Measurements from ENCODE around the gene WDR81.

WDR81 gene

DNA sequence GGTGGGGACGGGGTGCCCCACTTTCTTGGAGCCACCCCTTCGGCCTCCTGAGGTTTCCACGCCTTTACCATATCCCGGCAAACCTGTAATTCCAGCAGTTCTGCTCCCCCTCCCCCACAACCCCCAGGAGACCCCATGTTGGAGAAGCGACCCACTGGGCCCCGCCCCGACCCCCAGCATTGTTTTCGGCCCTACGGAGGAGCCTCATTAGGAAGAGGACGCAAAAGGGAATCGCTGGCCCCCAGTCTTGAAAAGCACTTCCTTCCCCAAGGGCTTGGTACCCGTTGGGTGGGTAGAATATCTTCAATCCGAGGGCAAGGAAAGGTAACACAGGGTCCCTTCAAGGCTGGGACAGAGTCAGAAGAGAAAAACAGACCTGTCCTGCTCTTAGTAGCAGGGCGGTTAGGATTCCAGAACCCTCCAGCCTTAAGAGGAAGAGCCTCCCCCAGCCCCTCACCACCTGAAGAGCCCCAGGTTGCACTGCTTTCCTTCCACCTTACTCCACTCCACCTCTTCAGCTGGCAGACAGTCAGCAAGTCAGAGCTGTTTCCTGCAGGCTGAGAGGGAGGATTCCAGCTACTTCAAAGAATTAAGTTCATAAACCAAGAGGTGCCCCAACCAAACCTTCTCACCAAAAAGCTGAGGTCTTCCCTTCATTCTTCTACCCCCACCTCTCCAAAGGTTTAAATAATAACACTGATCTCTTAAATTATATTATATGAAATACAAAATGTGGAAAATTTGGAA, 13.5 kb upstream of the WDR81 start:
- H3K9ac ChIP-seq (ENCODE audit: insufficient read length), result peak overlapping the region; percentile 82

DNA sequence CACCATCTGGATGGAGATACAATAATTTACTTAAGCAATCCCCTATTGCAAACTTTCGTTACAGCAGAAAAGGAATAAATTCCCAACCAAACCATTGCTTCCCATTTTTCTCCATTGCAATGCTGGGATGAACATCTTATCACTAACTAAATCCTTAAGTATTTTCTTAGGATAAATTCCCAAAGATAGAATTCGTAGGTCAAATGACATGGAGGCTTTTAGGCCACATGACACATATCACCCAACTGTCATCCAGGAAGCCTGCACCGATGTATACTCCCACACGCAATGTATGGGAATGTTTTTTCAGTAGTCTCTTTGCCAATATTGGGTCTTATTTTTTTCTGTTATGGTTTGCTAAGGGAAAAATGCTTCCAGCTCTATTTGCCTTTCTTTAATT, 12.7 kb upstream of the WDR81 start:
- Histone ChIP-seq H3K27ac (peak overlapping the region; percentile 76), H3K9ac (ENCODE audit: insufficient read length) (no peak overlapping the region), H3K9me3 (ENCODE audit: low read depth, low read length) (no peaks in the 10 kb centered on the region), H3K4me3 (no peak overlapping the region), H3K36me3 (ENCODE audit: insufficient read depth, low read length) (no peaks in the 10 kb centered on the region)
- DNase-seq (ENCODE audit: low read depth, low spot score), result no peak
- TF ChIP-seq POLR2AphosphoS5 (IDR thresholded peaks at IDR 0.05; ENCODE audit: borderline replicate concordance, low read depth, low read length), result no peak
- no peak for TF ChIP-seq EZH2 (IDR thresholded peaks at IDR 0.05)
- TF ChIP-seq FOXP2 (optimal IDR thresholded peaks at IDR 0.05; ENCODE audit: control extremely low read depth, extremely low read length, insufficient read depth), result no peak

More for the DNA sequence above, 13.5 kb upstream of the WDR81 start:
- no peaks in the 10 kb centered on the region for H3K9me3 ChIP-seq (ENCODE audit: low read depth, low read length)
- DNase-seq (ENCODE audit: low read depth, low spot score), result no peak
- peak overlapping the region; percentile 76 for H3K27ac ChIP-seq
- H3K36me3 ChIP-seq (ENCODE audit: insufficient read depth, low read length), result no peaks in the 10 kb centered on the region
- H3K4me3 ChIP-seq, result peak overlapping the region; percentile 90
- TF ChIP-seq EZH2 (IDR thresholded peaks at IDR 0.05) (no peak), POLR2AphosphoS5 (IDR thresholded peaks at IDR 0.05; ENCODE audit: borderline replicate concordance, low read depth, low read length) (no peak), FOXP2 (optimal IDR thresholded peaks at IDR 0.05; ENCODE audit: control extremely low read depth, extremely low read length, insufficient read depth) (no peak)

DNA sequence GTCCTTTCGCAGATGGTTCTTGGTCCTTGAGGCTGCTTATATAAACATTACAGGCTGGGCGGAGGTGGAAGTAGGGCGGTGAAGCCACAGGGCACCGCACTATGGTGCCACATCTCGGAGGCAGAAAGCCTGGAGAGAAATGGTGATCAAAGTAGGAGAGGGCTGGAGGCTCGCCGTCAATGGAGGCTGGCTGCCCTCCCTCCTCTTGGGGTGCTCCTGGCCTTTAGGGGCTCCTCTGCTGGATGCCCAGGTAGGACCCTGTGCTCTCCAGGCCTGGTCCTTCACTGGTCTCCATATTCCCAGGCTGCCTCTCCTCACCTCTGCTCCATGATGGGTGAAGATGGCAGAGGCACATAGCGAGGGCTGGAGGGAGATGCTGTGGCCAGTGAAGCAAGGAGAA, 12.2 kb upstream of the WDR81 start:
- H3K27ac ChIP-seq, result peak overlapping the region; percentile 97
- no peak for DNase-seq (ENCODE audit: low read depth, low spot score)
- no peak overlapping the region for H3K9ac ChIP-seq (ENCODE audit: insufficient read length)
- no peak overlapping the region for H3K4me3 ChIP-seq
- no peak for TF ChIP-seq FOXP2 (optimal IDR thresholded peaks at IDR 0.05; ENCODE audit: control extremely low read depth, extremely low read length, insufficient read depth)
- TF ChIP-seq EZH2 (IDR thresholded peaks at IDR 0.05), result no peak
- no peak for TF ChIP-seq POLR2AphosphoS5 (IDR thresholded peaks at IDR 0.05; ENCODE audit: borderline replicate concordance, low read depth, low read length)
- no peaks in the 10 kb centered on the region for H3K36me3 ChIP-seq (ENCODE audit: insufficient read depth, low read length)
- H3K9me3 ChIP-seq (ENCODE audit: low read depth, low read length), result no peaks in the 10 kb centered on the region

DNA sequence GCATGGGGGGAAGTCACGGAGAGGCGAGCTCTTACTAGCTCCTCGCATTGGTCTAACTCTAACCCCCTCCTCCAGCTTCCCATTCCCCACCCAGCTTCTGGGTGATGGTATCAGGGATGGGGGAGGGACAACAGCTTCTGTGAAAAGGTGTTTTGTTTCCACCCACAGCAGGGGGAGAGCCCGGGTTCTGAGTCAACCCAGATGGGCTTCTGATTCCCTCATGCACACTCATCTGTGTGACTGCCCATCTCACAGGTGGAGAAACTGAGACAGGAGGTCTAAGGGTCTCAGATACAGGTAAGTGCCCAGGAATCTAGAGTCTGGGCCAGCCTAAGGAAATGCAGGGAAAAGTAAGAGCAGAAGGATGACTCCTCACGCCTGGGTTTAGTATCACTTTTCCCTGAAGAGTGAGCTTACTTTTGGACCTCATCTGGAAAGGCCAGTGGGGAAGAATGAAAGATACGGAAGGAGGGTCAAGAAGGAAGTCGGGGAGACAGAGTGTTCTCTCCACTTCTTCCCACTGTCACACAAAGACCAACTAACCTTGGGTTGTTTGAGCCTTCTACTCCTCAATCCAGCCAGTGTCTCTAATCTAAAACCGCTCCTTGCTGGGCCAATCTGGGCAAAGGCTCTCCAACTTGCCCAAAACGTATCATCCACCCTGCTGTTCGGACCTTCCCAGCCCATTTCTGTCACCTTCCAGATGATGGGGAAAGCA, 11.2 kb upstream of the WDR81 start:
- H3K9ac ChIP-seq (ENCODE audit: insufficient read length), result no peak overlapping the region
- no peak for TF ChIP-seq FOXP2 (optimal IDR thresholded peaks at IDR 0.05; ENCODE audit: control extremely low read depth, extremely low read length, insufficient read depth)
- TF ChIP-seq POLR2AphosphoS5 (IDR thresholded peaks at IDR 0.05; ENCODE audit: borderline replicate concordance, low read depth, low read length), result no peak
- no peak for TF ChIP-seq EZH2 (IDR thresholded peaks at IDR 0.05)
- H3K27ac ChIP-seq, result peak overlapping the region; percentile 97
- peak overlapping the region; percentile 93; the same call in 1 of the 2 replicates for H3K4me3 ChIP-seq
- no peaks in the 10 kb centered on the region for H3K9me3 ChIP-seq (ENCODE audit: low read depth, low read length)
- no peaks in the 10 kb centered on the region for H3K36me3 ChIP-seq (ENCODE audit: insufficient read depth, low read length)
- DNase-seq (ENCODE audit: low read depth, low spot score), result no peak

DNA sequence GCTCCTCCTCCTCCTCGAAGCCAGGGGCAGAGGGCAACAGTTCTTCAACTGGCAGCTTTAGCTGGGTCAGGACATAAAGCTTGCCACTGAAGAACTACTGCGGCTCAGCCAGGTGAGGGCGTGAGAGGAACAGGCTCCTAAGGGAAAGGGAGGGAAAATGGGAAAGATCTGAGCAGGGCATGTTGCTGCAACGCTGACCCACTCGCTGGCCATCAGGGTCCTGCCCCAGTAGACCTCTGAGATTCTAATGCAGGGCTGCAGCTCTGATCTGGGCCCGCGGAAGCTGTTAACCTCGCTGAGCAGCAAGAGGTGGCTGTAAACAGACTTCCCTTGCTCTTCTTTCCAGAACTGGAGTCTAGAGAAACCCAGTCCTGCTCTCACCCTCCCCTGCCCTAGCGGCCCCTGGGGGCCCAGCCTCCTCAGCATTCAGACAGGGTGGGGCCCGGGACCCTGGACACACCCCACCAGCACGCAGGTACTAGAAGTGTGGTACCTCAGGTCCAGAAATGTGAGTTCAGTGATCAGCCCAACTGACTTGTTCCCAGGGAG, 10.6 kb upstream of the WDR81 start:
- peak overlapping the region; percentile 97 for H3K27ac ChIP-seq
- no peaks in the 10 kb centered on the region for H3K9me3 ChIP-seq (ENCODE audit: low read depth, low read length)
- H3K9ac ChIP-seq (ENCODE audit: insufficient read length), result peak overlapping the region; percentile 82
- H3K4me3 ChIP-seq, result peak overlapping the region; percentile 93
- no peaks in the 10 kb centered on the region for H3K36me3 ChIP-seq (ENCODE audit: insufficient read depth, low read length)
- no peak for DNase-seq (ENCODE audit: low read depth, low spot score)
- TF ChIP-seq POLR2AphosphoS5 (IDR thresholded peaks at IDR 0.05; ENCODE audit: borderline replicate concordance, low read depth, low read length) (no peak), FOXP2 (optimal IDR thresholded peaks at IDR 0.05; ENCODE audit: control extremely low read depth, extremely low read length, insufficient read depth) (no peak), EZH2 (IDR thresholded peaks at IDR 0.05) (no peak)

DNA sequence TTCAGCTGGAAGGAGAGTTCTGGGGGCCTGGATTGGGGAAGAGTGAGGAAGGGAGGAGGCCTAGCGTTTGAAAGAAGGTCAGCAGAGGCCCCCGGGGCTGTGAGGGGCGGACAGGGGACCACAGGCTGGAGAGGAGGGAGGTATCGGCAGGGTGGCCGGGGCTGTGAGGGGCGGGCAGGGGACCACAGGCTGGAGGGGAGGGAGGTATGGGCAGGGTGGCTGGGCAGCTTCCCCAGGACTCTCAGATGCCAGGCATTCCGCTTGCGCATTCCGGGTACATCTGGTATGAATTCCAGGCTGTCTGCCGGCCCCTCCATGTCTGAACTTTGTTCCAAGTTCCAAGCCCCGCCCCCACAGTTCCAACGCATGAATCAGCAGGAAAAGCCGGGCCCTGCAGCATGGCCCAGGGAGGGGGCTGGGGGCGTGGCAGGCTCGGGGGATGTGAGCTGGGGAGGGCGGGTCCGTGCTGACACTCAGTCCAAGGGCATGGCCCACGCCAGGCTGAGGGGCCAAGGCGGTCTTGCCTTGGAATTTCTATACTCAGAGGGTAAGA, 10.0 kb upstream of the WDR81 start:
- H3K4me3 ChIP-seq, result peak overlapping the region; percentile 93
- no peaks in the 10 kb centered on the region for H3K36me3 ChIP-seq (ENCODE audit: insufficient read depth, low read length)
- no peak for TF ChIP-seq EZH2 (IDR thresholded peaks at IDR 0.05)
- no peak for TF ChIP-seq POLR2AphosphoS5 (IDR thresholded peaks at IDR 0.05; ENCODE audit: borderline replicate concordance, low read depth, low read length)
- no peak for TF ChIP-seq FOXP2 (optimal IDR thresholded peaks at IDR 0.05; ENCODE audit: control extremely low read depth, extremely low read length, insufficient read depth)
- DNase-seq (ENCODE audit: low read depth, low spot score), result no peak
- no peaks in the 10 kb centered on the region for H3K9me3 ChIP-seq (ENCODE audit: low read depth, low read length)
- peak overlapping the region; percentile 82 for H3K9ac ChIP-seq (ENCODE audit: insufficient read length)
- H3K27ac ChIP-seq, result peak overlapping the region; percentile 97

DNA sequence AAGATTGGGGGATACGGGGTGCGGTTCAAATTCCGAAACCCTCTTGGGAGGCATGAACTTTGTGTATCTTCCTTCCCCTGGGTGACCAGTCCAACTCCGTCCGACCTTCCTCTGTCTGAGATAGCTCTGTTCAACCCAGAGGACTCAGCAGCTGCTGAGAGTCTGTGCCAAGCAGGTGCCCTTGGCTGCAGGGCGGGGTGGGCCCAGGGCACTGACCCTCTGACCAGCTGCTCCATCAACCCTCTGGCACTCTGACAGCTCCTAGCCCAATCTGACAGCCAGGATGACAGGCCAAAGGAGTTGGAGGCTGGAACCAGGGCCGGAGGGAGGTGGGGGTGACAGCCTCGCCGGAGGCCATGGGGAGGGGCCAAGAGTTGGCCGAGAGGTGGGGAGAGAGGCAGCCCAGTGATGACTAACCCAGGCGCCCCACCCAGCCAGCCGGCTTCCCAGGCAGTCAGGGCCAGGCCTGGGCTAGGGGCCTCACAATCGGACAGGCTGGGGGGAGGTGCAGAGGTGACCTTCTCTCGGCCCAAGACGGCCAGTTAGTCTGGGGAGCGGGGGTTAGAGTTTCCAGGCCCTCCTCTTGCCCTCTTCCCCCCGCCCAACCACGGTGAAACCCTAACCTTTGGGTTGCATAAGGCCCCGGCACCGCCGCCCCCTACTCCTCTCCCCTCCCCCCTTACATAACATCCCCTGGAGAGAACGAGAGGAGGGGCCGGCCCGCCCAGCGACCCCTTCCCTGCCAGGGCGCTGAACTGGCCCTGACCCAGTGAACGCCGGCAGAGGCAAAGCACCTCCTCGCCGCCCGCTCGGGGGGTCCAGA, 9.3 kb upstream of the WDR81 start:
- Histone ChIP-seq H3K36me3 (ENCODE audit: insufficient read depth, low read length) (no peaks in the 10 kb centered on the region), H3K27ac (peak overlapping the region; percentile 71)
- DNase-seq (ENCODE audit: low read depth, low spot score), result no peak

More for the DNA sequence above, 9.3 kb upstream of the WDR81 start:
- peak overlapping the region; percentile 93 for H3K4me3 ChIP-seq
- H3K9me3 ChIP-seq (ENCODE audit: low read depth, low read length), result no peaks in the 10 kb centered on the region
- H3K9ac ChIP-seq (ENCODE audit: insufficient read length), result peak overlapping the region; percentile 63
- TF ChIP-seq POLR2AphosphoS5 (IDR thresholded peaks at IDR 0.05; ENCODE audit: borderline replicate concordance, low read depth, low read length) (no peak), FOXP2 (optimal IDR thresholded peaks at IDR 0.05; ENCODE audit: control extremely low read depth, extremely low read length, insufficient read depth) (no peak), EZH2 (IDR thresholded peaks at IDR 0.05) (no peak)

Measured in SK-N-MC (cell line).